ENCODE data around the gene LUZP1.

The LUZP1 gene

DNA sequence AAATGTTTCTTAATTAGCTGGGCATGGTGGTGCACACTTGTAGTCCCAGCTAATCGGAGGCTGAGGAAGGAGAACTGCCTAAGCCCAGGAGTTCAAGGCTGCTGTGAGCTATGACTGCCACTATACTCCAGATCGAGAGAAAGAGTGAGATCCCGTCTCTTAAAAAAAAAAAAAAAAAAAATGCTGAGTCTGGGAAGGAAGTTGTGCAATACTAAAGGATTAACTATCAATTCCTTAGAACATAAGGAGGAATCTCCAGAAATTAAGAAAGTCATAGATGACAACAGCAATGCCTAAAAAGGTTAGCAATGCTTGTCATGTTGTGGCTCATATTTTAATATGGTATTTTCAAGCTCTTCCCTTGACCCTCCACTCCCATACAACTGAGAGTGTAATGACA is 5.3 kb downstream of the LUZP1 start:
- H3K27ac ChIP-seq = peak overlapping the region; percentile 63
- no peak for DNase-seq (ENCODE audit: low spot score)
- TF ChIP-seq, protein P1, sequence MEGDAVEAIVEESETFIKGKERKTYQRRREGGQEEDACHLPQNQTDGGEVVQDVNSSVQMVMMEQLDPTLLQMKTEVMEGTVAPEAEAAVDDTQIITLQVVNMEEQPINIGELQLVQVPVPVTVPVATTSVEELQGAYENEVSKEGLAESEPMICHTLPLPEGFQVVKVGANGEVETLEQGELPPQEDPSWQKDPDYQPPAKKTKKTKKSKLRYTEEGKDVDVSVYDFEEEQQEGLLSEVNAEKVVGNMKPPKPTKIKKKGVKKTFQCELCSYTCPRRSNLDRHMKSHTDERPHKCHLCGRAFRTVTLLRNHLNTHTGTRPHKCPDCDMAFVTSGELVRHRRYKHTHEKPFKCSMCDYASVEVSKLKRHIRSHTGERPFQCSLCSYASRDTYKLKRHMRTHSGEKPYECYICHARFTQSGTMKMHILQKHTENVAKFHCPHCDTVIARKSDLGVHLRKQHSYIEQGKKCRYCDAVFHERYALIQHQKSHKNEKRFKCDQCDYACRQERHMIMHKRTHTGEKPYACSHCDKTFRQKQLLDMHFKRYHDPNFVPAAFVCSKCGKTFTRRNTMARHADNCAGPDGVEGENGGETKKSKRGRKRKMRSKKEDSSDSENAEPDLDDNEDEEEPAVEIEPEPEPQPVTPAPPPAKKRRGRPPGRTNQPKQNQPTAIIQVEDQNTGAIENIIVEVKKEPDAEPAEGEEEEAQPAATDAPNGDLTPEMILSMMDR (conservative IDR thresholded peaks at IDR 0.05; ENCODE audit: low read depth) = no peak
- POLR2A ChIA-PET (ENCODE audit: low non-redundant PET) = no interaction called here
- CTCF ChIA-PET = interaction anchor here (0.6 to 1.1 kb wide), 2 partner anchors 21 to 65 kb away, joined by 3 read pairs; no protein-coding TSS in a partner anchor

DNA sequence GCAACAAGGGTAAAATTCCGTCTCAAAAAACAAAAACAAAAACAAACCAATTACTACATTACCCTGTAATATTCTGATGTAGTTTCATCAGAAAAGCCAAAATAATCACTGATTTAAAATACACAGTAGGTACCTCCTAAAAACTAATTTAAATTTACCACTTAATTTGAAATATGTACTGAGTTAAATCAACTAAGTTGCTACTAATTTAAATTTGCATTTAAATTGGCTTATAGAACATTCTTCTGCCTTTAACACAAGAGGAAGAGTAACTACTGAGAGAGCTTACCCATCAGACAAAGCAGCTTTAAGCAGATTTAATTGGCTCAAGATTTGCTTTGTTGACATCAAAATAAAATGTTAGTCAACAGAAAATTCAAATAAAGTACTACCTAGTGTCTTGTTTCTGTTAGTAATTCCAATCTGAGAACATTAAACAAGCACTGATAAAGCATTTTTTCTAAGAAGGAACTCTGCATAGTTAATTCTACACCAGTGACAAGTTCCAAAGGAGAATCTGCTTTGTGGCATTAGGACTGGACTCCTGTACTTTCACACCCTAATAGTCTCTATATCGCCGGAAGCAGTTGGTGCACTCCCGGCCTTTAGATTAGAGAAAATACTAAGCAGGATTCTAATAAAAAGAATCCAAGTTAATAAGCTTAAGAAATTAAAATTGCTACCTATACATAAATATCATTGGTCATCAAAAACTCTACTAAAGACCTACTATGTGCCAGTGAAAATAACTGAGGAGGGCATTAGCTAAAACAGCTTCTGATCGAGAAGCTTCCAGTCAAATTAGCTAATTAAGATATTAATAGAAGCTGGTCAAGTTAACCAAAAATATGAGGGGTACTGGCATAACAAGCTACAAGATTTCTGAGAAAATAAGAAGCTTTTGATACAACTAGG is 8.4 kb downstream of the LUZP1 start:
- H3K27ac ChIP-seq = peak overlapping the region; percentile 42; the same call in 1 of the 2 replicates
- CTCF ChIA-PET = interaction anchor here (0.6 kb wide), 1 partner anchor 61 kb away, joined by 3 read pairs; no protein-coding TSS in a partner anchor
- DNase-seq (ENCODE audit: low spot score) = no peak
- POLR2A ChIA-PET (ENCODE audit: low non-redundant PET) = no interaction called here
- TF ChIP-seq, protein P1 (conservative IDR thresholded peaks at IDR 0.05; ENCODE audit: low read depth) = no peak

DNA sequence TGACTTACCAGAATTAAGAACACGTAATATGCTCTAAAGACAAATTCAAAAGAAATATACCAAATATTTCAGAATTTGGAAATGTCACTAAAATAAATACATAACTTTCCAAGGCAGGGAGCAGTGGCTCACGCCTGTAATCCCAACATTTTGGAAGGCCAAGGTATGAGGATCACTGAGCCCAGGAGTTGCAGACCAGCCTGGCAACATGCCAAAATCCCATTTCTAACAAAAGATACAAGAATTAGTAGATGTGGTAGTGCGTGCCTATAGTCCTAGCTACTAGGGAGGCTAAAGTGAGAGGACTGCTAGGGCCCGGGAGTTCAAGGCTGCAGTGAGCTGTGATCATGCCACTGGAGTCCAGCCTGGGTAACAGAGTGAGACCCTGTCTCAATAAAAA is 11.7 kb downstream of the LUZP1 start:
- TF ChIP-seq, protein P1 (conservative IDR thresholded peaks at IDR 0.05; ENCODE audit: low read depth) = no peak
- H3K27ac ChIP-seq = peak overlapping the region; percentile 33
- POLR2A ChIA-PET (ENCODE audit: low non-redundant PET) = no interaction called here
- DNase-seq (ENCODE audit: low spot score) = no peak
- CTCF ChIA-PET = no interaction called here

DNA sequence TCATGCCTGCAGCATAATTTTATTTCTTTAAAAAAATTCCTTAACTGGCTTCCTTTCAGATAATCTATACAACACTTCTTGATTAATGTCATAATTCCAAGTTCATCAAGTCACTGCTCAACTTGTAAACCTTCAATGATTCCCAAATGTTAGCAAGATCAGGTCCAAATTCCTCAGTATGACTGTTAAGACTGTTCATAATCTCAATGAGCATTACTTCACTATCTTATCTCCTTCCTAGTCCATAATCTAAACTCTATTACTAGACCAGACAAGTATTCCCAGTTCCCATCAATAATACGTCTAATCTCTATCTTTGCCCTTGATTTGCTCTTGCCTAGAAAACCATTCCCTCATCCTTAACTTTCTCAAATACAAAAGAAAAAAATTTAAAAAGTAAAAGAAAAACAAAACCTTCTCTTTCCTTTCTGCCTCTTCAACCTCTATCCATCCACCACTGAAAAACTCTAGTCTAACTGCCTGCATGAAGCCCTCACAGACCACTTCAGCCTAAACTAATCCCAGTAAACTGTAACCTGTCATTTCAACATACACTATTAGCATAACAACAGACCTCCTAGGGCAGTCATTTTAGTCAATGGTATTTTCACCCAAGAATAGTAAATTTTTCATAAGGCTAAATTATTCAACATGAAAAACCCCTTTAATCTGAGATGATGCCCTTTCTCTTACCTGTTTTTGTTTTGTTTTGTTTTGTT is 15.5 kb downstream of the LUZP1 start:
- no peak for DNase-seq (ENCODE audit: low spot score)
- H3K27ac ChIP-seq = no peak overlapping the region
- ChIA-PET POLR2A (ENCODE audit: low non-redundant PET) (no interaction called here), CTCF (no interaction called here)
- TF ChIP-seq, protein P1 (conservative IDR thresholded peaks at IDR 0.05; ENCODE audit: low read depth) = no peak

- DNase-seq (ENCODE audit: low spot score) = no peak
- peak overlapping the region; percentile 55 for H3K27ac ChIP-seq
- TF ChIP-seq, protein P1 (conservative IDR thresholded peaks at IDR 0.05; ENCODE audit: low read depth) = no peak
- ChIA-PET CTCF (interaction anchor here (0.5 to 0.9 kb wide), 2 partner anchors 51 to 99 kb away, joined by 3 to 4 read pairs; no protein-coding TSS in a partner anchor), POLR2A (ENCODE audit: low non-redundant PET) (no interaction called here)
Observed at GRCh38 chr1:23150742-23151141, 17.9 kb downstream of the LUZP1 start.

- TF ChIP-seq, protein P1 (conservative IDR thresholded peaks at IDR 0.05; ENCODE audit: low read depth) = no peak
- H3K27ac ChIP-seq = peak overlapping the region; percentile 77
- no peak for DNase-seq (ENCODE audit: low spot score)
- ChIA-PET POLR2A (ENCODE audit: low non-redundant PET) (no interaction called here), CTCF (interaction anchor here (0.5 kb wide), 1 partner anchor 99 kb away, joined by 4 read pairs; no protein-coding TSS in a partner anchor)
Observed at GRCh38 chr1:23150125-23150524, 18.5 kb downstream of the LUZP1 start.
